ENCODE measurements around the gene AGAP1.
"Not testable (repeated sequence)": the region's sequence is repeated elsewhere in the genome, so short reads cannot be mapped to it uniquely, and the experiment has no call there.

The AGAP1 gene

DNA sequence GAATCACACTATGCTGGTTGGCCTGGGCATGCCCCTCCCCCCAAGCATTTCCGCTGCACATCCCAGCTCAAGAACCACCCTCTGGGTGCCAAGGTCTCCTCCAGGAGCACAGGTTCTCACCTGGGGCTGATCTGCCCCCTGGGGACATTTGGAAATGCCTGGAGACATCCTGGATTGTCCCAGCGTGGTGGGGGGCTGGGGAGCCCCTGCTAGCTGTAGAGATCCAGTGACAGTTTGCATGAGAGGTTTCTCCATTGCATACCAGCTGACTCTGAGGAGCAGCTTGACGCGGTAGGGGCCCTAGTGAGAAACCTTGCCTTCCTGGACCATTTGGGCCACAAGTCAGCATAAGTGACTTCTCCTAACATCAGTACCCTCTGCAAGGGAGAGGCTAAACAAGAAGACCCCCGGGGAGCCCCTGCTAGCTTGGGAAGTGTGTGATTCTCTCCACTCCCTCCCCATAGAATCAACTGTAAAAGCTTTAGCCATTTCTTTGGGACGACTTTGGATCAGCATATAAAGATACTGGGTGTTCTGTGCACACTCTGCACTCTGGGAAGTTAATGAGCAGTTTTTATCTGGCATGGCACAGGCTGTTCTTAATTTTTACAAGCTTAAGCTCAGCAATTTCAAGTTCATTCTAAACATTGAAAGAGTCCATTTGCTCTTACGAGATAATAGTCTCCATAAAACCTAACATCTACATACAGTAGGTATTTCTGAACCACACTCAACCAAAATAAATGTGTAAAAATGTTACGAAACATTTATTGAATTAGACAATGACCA lies 580.2 kb downstream of the AGAP1 start:
- DNase-seq (ENCODE audit: low read depth), result no peak

DNA sequence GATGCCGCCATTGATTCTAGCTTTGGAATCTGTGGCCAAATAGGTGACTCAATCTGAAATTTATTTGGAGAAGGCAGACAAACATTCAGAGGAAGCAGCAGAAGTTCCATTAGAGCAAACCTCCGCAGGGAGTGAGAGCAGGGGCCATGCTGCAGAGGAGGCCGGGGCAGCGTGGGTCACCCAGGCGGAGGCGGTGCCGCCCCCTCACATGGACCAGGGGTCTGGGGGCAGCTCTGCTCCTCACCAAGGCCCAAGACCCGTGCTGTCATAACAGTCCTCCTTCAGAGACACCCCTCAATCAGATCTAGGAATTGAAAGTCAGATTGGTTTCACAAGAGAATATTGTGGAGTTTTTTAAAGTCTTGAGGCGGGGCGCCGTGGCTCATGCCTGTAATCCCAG lies 582.0 kb downstream of the AGAP1 start:
- no peak for DNase-seq (ENCODE audit: low read depth)

DNA sequence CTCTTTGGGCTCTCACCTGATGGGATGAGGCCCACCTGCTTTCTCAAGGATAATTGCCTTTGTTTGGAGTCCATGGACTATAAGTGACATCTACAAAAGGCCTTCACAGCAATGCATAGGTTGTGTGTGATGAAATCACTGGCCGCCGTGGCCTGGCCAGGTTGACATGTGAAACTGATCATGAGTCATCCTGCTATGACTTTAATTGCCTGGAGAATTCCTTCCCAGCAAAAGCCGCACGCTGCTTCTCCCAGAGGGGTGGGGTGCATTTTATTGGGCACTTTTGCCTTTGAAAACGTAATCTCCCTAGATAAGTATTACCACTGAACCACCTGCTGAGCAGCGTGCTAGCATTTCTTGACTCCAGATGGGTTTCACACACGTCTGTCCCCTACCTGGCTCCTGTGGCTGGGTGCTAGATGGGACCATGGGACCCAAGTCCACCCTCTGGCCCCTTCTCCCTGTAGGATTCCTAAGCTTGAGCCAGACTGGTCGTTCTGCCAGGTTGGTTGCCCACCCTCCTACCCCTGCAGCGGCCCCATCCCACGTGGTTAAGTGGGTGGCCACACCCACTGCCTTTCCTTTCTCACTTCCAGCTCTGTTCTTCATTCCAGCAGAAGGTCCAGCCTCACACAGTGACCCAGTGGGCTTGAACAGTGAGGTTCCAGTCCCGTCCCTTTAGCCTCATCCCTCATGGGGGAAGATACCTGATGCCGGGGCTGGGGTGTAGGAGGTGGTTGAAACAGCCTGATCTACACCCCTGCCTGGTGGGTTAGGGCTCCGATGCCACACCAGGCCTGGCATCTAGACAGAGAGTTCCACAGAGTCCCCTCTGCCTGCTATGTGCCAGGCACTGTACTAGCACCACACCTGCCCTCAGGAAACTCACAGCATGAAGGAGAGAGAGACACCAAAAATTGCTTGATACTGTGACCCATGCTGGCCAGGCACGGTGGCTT lies 584.7 kb downstream of the AGAP1 start:
- DNase-seq (ENCODE audit: low read depth), result no peak

DNA sequence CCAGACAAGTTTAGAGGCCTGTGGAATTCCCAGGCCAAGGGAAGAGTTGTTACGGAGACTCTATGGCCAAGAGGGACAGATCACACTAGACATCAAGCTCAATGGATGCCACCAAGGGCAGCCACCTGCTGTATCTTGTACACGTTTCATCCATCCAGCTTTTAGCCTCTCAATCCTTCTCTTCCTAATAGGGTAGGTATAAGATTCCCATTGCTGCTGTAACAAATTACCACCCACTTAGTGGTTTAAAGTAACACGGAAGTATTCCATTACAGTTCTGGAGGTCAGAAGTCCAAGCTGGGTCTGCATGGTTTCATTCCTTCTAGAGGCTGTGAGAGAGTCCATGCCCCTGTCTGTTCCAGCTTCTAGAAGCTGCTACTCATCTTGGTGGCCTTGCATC lies 586.6 kb downstream of the AGAP1 start:
- no peak for DNase-seq (ENCODE audit: low read depth)

DNA sequence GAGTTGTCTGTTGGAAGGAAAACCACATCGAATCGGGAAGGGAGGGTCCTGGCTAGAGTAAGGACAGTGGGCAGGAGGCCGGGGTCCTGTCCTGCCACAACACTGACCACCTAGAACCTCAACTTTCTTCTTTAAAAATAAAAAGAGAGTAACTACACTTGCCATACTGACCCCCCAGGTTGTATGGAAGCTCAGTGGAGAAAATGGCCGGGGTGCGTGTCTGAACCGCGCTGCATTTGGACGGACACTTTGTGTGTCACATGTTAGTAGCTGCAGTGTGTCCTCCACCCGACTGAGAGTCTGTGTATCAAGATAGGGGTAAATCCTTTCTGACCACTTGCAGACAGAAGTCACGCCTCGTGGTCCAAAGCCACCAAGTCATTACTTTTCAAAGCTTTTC lies 587.3 kb downstream of the AGAP1 start:
- no peak for DNase-seq (ENCODE audit: low read depth)

DNA sequence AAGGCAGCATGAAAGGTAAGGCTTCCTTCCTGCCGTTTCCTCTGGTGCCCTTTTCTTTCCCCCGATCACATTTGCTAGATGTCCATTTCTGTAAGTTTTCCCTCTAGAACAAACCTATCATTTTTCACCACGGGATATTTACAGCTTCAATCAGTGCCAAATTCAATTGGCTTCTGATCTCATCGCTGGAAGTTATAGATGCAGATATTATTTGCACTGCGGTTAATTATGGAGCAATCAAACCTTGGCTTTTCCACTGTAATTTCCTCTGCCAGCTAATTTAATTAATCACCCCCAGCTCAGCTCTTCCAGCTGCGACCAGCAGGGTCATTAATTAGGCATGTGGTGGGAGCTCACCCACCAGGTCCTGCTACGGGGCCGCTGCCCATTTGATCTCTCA lies 588.2 kb downstream of the AGAP1 start:
- DNase-seq (ENCODE audit: low read depth), result no peak

DNA sequence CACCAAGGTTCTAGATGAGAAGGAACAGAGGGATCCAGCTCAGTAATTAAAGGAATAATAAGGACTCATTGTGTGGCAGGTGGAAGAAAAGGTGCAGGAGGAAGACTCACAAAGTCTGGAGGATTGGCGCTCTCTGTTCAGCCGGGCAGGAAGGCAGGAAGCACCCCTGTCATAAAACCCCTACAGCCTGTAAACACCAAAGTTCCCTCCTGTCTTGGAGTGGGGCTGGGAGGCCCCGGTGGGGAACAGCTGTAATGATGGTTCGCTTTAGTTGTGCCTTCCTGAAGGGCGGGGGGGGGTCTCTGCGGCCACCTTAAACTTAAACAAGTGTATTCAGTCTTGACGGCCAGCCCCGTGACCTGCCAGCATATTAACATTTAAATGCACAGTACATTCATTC lies 590.1 kb downstream of the AGAP1 start:
- DNase-seq (ENCODE audit: low read depth), result no peak

DNA sequence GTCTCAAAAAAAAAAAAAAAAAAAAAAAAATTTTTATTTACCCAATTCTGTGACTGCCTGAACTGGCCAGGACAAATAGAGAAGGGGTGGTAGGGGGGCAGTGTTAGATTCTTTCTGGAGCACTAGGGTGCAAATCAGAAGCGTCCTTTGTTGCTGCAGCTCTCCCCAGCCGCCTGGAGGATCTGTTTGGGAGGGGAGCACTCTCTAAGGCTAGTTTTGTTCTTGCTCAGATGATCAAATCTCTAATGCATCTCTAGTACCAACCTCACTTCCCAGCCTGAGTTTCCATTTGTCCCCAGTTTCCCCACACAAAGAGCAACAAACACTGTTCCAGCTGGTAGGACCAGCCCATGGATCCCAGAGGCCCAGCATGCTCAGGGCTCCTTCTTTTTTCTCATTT lies 591.4 kb downstream of the AGAP1 start:
- no peak for DNase-seq (ENCODE audit: low read depth)

DNA sequence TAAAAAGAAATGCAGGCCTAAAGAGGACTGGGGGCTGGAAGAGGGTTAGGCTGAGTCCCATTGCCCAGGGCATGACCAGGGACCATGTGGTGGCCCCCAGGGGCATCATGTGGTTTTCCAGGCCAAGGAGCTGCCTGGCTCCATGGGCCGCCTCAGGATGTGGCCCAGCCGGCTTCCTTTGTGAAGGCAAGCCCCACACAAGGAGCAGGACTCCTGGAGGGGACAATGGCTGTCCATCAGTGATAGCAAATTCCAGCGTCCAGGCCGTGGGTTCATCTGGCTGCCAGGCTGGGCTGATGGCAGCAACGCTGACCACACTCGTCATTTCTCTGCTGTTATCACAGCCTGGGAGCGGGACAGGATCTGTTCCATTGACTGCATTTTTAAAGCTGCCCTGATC lies 591.8 kb downstream of the AGAP1 start:
- no peak for DNase-seq (ENCODE audit: low read depth)

DNA sequence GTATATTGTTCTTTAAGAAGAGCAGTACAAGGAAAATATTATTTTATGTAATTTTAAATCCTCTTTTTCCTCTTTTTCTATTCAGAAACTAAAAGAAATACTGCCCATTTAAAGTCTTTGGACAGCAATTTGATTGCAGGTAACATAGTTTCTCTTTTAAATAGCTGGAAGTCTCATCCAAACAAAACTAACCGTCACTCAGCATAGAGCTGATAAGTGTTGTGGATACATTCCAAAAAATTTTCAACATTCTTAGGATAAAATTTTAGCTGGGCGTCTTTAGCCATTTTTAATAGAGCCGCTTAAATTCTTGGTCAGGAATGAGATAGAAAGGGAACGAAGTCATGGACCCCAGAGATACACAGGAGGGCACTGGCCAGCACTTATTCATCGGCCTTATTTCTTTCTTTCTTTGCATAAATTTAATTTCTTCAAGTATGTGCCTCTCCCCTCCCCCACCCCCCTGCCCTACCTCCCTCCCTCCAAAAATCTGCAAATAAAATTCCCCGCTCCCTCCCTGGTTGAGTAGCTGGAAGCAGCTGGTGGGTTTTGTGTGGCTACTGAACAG lies 592.6 kb downstream of the AGAP1 start:
- DNase-seq (ENCODE audit: low read depth), result no peak

DNA sequence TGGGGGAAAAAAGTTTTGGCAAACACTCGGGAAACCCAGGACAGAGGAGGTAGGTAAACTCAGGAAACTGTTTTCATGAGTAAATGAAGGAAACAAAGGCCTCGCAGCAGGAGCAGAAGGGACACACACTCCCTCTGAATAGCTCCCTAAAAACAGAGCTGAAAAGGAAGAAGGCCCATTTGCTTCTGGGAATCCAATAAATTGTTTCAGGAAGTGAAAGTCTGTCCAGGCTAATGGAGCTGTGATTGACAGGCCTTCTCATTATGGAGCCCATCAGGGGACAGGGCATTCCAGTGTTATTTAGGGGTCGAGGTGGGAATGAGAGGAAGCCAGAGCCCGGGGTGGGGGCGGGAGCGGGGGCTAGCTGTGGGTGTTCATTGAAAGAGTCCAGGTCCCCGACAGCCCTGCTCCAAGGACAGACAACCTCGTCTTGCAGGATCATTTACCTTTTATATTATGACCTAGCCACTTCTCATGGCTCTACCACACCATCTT lies 593.2 kb downstream of the AGAP1 start:
- no peak for DNase-seq (ENCODE audit: low read depth)

DNA sequence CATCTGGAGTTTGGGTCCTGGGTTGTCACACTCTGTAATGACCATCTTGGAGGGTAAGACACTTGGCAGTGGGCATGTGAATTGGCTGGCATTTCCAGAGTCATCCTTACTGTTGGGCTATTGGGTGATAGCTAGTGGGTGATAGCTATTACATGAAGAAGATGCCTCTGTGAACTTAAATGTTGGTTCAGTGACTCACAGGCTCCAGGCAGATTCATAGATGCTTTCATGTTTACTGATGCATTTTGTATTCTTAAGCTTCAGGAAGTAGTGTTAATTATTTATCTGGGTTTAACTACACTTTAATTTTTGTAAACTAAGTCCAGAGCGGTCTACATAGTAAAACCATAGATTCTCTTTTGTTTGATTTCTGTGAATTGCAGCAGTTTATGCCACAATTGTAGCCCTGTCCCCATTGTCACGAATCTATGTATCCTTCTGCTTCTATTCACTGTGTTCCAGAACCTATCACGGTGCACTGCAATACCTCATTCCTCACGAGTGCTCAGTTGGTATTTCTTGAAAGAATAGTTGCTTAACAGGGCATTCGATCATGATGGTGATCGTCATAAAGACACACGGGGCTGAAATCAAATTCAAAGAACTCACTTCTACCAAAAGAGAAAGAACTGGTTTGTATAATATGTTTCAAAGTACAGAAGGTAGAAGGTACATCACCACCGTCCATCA lies 594.7 kb downstream of the AGAP1 start:
- DNase-seq (ENCODE audit: low read depth), result no peak

DNA sequence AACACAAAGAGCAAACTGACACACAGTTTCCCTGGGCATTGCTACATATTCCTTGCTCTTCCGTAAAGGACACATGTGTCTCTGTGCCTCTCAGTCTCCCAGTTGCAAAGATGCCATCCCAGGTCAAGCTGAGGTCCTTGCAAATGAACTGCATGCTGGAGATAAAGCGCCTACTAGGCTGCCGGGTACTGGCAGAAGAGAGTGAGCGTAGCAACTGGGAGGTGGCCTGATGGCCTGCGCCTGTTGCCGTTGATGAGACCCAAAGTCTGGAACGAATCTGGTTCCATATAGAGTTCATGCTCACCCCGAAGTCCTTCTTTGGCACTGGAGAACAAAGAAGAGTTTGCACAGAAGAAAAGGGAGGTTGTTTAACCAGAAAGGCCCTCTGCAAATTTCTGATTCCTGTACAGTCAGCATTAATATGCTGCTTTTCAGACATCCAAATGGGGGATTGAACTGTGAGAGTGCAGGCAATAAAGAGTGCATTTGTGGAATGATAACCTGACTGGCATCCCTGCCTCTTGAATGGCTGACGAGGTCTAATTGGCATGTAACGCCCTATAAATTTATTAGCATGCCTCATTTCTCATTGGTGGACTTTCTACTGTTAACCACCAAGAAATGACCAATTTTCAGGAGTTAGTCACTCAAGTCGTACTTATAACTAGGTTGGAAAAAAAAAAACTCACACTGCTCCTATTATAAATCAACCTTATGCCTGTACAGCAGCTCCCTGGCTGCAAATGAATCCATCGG lies 595.6 kb downstream of the AGAP1 start:
- no peak for DNase-seq (ENCODE audit: low read depth)

DNA sequence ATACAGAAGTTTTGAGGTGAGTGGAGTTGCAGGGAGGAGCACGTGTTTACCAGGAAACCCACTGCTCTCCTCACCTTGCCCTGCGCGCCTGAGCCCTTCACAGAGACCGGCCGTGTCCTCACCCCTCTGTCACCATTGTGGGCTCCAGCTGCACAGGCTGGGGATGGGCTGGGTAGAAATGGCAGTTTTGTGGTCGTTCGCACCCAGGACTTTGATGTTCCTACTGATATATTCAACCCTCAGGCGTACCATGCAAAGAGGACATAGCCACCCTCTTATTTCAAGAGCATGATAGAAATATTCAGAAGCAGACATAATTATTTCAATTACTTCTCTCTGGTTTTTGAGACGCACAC lies 596.2 kb downstream of the AGAP1 start:
- DNase-seq (ENCODE audit: low read depth), result no peak

DNA sequence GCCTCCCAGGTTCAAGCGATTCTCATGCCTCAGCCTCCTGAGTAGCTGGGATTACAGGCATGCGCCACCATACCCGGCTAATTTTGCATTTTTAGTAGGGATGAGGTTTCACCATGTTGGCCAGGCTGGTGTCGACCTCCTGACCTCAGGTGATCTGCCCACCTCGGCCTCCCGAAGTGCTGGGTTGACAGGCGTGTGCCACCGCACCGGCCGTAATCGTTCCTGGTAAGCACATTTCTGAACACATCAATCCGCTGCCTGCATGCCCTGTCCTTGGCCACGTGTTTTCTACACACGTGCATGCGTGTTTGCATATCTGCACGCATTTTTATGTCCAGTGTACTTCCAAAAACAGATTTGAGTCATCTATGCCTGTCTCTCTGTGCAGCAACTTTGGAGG lies 597.0 kb downstream of the AGAP1 start:
- DNase-seq (ENCODE audit: low read depth), result not testable (repeated sequence)

DNA sequence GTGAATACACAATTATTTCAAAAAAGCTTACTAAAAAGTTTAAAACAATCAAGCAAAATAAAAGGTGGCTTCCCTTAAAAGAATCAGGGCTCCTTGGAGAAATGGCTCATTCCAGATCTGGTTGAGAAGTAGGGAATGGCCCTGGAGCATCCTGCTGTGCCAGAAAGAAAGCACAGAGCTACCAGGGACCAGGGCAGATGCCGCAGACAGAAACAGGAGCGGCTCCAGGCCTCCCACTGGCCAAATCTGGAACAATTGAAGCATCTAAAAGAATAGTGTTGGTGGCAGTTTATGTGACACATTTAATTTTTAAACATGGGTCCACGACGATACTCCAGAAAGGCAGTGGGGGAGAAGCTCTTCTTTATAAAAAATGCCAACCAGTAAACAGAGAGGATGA lies 598.9 kb downstream of the AGAP1 start:
- DNase-seq (ENCODE audit: low read depth), result no peak

DNA sequence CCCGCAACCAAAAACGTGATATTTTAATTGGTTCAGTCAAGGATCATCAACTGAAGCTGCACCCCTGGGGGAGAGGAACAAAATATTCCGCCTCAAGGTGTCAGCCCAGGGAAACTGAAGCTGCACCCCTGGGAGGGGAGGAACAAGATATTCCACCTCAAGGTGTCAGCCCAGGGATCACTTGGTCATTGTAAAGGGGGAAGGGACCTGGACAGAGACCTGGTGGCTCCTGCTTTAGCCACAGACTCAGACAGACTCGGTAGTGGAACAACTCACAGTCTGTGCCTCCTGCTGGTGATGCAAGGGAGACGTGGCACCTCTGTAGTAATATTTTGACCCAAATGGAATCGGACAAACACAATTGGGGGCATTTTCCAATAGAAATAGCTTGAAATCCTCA lies 599.3 kb downstream of the AGAP1 start:
- no peak for DNase-seq (ENCODE audit: low read depth)

DNA sequence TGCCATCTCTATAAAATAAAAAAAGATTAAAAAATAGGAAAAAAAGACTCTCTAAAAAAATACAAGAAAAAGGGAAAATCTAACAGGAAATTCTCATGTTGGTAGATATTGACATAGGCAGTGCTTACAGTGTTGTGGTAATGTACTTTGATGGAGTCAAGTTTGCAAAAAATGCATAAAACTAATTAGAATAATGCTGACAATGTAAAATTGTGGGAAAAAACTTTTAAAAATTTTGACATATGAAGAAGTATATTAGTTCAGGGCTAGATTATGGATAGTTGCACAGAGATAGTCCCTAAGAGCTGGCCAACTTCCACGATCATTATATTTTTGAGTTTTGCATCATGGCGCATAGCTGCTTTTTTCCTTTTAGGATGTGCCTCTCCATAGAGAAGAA lies 601.7 kb downstream of the AGAP1 start:
- DNase-seq (ENCODE audit: low read depth), result no peak

DNA sequence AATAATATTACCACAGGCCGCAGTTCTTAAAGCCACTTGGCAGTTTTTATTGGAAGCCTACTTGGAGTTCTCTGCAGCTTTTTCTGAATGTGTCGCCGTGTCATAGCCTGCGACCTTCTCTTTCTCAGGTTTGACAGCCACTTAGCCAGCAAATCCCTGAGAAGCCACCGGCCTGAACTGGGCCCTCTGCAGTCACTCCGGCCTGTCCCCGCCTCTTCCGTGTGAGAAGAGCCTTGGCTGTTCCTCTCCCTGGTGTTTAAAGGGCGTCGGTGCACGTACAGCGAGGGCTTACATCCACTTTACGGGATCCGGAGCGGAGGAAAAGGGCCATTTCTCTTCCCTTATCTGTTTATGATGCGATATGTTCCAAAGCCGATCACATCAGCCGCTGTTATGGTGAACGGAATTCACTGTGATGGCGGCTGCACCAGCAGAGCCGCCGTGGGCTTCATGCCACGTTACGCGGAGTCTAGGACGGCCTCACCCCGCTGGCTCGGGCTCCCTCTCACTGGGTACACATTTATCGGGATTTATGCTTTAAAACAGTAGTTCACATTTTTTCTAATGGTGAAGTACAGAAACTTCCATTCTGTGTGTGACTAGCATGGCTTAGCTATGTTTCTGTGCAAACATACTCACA lies 607.6 kb downstream of the AGAP1 start:
- DNase-seq (ENCODE audit: low read depth), result no peak

DNA sequence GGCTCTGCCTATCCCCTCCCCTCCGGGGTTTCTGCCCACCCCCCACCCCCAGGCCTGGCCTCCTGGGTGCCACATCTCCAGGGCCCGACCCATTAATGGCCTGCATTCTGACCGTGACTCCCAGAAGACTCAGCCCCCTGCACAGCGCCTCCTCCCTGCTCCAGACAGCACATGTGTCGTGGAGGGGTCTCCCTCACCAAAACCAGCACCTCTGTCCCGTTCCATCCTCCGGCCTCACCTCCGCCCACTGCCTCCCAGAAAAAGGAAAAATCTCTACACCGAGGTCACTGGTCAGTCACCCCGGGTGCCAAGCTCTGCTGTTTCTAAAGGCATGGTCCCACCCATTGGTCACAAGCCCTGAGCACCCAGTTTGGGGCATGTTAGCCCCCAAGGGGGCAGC lies 609.1 kb downstream of the AGAP1 start:
- no peak for DNase-seq (ENCODE audit: low read depth)

DNA sequence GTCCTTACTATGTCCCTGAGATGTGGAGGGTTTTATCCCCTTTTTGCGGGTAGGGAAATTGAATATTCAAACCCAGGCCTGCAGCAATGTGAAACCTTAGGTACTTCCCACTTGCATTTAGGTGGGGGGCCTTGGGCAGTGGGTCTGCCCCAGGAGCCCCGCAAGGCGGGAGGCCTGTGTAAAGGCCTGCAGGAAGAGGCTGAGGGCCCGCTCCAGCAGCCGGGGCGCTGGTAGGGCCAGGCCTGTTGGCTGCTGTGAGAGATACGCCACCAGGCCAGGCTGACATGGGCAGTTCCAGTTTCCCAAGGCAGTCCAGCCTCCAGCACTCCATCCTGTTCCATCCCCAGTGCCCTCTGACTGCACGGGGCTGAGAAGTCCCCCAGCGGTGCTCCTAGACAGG lies 610.1 kb downstream of the AGAP1 start:
- no peak for DNase-seq (ENCODE audit: low read depth)
